ENCODE results near the gene MFN1. TPM values are rescaled to one million over a fixed set of nuclear protein-coding genes. Genes with fewer than 3 reads are reported as not detected.

The MFN1 gene
- total RNA-seq, 1 experiment from 2014 or later: 40.5 TPM

DNA sequence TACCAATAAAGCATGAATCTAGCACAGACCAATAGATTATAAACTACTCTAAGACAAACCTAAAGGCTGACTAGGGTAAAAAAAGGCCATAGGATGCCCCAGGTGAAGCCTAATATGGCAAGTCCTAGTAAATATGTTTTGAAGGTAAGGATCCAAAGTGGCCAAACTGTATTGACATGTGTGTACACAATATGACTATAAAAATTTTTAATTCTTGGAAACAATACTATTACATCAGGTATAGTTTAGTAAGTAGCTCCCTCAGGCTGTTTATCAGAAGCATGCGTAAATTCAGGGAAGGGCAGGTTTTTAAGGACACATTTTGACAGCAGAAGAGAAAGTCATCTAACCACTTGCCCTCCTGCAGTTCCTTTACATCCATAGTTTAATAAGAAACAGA is 84.9 kb downstream of the MFN1 start:
- no peaks in the 10 kb centered on the region for H3K27me3 ChIP-seq
- H3K36me3 ChIP-seq: no peaks in the 10 kb centered on the region
- no peak for DNase-seq
- no peaks in the 10 kb centered on the region for H3K9me3 ChIP-seq (replicated peaks)
- no peak overlapping the region for H3K27ac ChIP-seq
- H3K4me3 ChIP-seq: no peak overlapping the region
- no peaks in the 10 kb centered on the region for H3K4me1 ChIP-seq

DNA sequence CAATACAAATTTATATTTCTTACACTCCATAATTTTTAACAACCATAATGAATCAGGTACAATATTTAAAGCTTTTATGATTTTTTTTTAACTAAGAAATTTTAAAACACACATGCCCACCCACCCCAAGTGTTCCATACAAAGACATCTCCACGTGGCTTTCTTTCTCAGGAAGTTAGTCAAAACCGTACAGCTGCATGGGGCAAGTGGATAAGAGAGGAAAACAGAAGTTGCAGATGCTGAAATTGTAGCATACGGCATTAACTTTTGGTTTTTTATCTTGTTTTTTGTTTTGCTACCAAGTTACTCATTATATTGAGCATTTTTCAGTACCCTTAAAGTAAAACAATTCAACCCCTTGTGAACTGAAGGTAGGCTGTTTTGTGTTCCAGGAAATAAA is 89.0 kb downstream of the MFN1 start:
- Histone ChIP-seq H3K9me3 (replicated peaks) (no peaks in the 10 kb centered on the region), H3K27ac (no peak overlapping the region), H3K27me3 (no peaks in the 10 kb centered on the region), H3K4me1 (no peaks in the 10 kb centered on the region), H3K36me3 (no peaks in the 10 kb centered on the region; the same call in 1 of the 2 replicates), H3K4me3 (no peak overlapping the region)
- DNase-seq: no peak

DNA sequence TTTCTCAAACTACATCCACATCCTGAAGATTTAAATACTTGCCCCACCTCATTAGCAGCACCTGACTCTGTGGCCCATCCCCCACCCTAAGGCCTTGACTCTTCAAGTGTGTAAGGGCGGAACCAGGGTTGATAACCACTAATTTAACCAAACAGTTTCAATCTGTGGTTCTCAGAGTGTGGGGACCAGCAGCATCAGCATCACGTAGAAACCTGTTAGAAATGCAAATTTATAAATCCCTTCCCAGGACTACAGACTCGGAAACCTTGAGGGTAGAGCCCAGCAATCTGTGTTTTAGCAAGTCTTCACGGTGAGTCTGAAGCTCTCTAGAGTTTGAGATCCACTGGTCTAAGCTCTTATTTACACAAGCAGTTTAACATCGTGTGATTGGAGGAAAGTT is 91.3 kb downstream of the MFN1 start:
- H3K27ac ChIP-seq: no peak overlapping the region
- H3K36me3 ChIP-seq: peaks cover 3% of the 10 kb centered on the region; the same call in 1 of the 2 replicates
- H3K27me3 ChIP-seq: no peaks in the 10 kb centered on the region
- no peak for DNase-seq
- no peaks in the 10 kb centered on the region for H3K4me1 ChIP-seq
- H3K9me3 ChIP-seq (replicated peaks): no peaks in the 10 kb centered on the region
- no peak overlapping the region for H3K4me3 ChIP-seq

Other genes with a start within 250 kb of the MFN1 start
- 12.1 and 14.4 TPM in 2 replicates for gene PIK3CA, start 199.4 kb upstream of the MFN1 start, total RNA-seq (2014; rRNA removed; shearing (Covaris generic))
- 1.3 and 1.6 TPM in 2 replicates for gene KCNMB3, start 96.6 kb upstream of the MFN1 start, total RNA-seq (2014; rRNA removed; shearing (Covaris generic))
- 53.4 and 59.2 TPM in 2 replicates for gene ZNF639, start 24.7 kb upstream of the MFN1 start, total RNA-seq (2014; rRNA removed; shearing (Covaris generic))
- 48.1 and 48.9 TPM in 2 replicates for gene GNB4, start 103.8 kb downstream of the MFN1 start, total RNA-seq (2014; rRNA removed; shearing (Covaris generic))
- 106 and 111 TPM in 2 replicates for gene ACTL6A, start 215.2 kb downstream of the MFN1 start, total RNA-seq (2014; rRNA removed; shearing (Covaris generic))